Panc1 (cell line): ENCODE data around the gene DSC3. TPM values are rescaled to one million over a fixed set of nuclear protein-coding genes. Genes with fewer than 3 reads are reported as not detected.

Experiments used
- ATAC-seq: fragments of 200-7000 bp; cut with Tn5 transposase; 2 replicates; pipeline ENCODE4 v1.9.1; 2020; ENCODE audit warnings: mild to moderate bottlenecking, moderate library complexity
- BruUV-seq: library from RNA; stranded (reverse); fragments of 400-500 nt; replicated peaks from 2 replicates; lab custom pipeline; 2021; lab: Mats Ljungman, UMichigan
- CTCF ChIA-PET: fragments of 300-600 bp; sonication (Branson Sonifier 250); formaldehyde crosslinking; loops from one replicate; lab custom pipeline; 2022; ENCODE audit warnings: antibody characterized with exemption; lab: Charles Lee
- POLR2A ChIA-PET: fragments of 300-600 bp; sonication (Branson Sonifier 250); formaldehyde crosslinking; loops from one replicate; lab custom pipeline; 2022; ENCODE audit warnings: antibody characterized with exemption; lab: Charles Lee
- DNase-seq: peaks from one replicate; pipeline ENCODE4 v3.0.0-alpha.2; 2010; ENCODE audit warnings: low read depth, low spot score
- H3K27ac ChIP-seq: 2 replicates; pipeline ENCODE4 v1.5.1; 2011; ENCODE audit warnings: mild to moderate bottlenecking, low read length, inconsistent platforms
- H3K27me3 ChIP-seq: fragments of 200-500 bp; sonication (Bioruptor generic); 2 replicates; pipeline ENCODE4 v1.6.0; 2014; ENCODE audit warnings: low read length, inconsistent platforms; ENCODE audit not compliant: control insufficient read depth, insufficient read depth
- H3K36me3 ChIP-seq: fragments of 200-500 bp; sonication (Bioruptor generic); 2 replicates; pipeline ENCODE4 v1.5.1; 2014; ENCODE audit warnings: inconsistent platforms, mild to moderate bottlenecking, low read length, moderate library complexity; ENCODE audit not compliant: control insufficient read depth, insufficient read depth
- H3K4me1 ChIP-seq: 2 replicates; pipeline ENCODE4 v1.5.1; 2011; ENCODE audit warnings: inconsistent platforms, mild to moderate bottlenecking, low read length, moderate library complexity; ENCODE audit not compliant: control insufficient read depth, insufficient read depth
- H3K4me3 ChIP-seq, 2 experiments: 2 replicates each; pipeline ENCODE4 v1.5.1; 2011 to 2012; ENCODE audit warnings: low read depth in 2 of 2, low read length in 2 of 2, mild to moderate bottlenecking in 2 of 2, inconsistent platforms in 1 of 2, moderate library complexity in 1 of 2
- H3K9me3 ChIP-seq: fragments of 200-500 bp; sonication (Bioruptor generic); 2 replicates; pipeline ENCODE4 v1.5.1; 2014; ENCODE audit warnings: low read depth, mild to moderate bottlenecking, inconsistent platforms, low read length, moderate library complexity; ENCODE audit not compliant: control insufficient read depth, insufficient read depth
- POLR2AphosphoS5 ChIP-seq: IDR thresholded peaks from 2 replicates; pipeline ENCODE4 v1.6.1; 2012; ENCODE audit warnings: mild to moderate bottlenecking, low read depth, low read length, moderate library complexity
- SIN3A ChIP-seq: IDR thresholded peaks from 2 replicates; pipeline ENCODE4 v1.6.1; 2012; ENCODE audit warnings: low read depth, mild to moderate bottlenecking, low read length, moderate library complexity, borderline replicate concordance; ENCODE audit not compliant: insufficient read depth
- TCF7L2 ChIP-seq: IDR thresholded peaks from 2 replicates; pipeline ENCODE4 v1.6.1; 2011; ENCODE audit warnings: mild to moderate bottlenecking, low read depth, low read length, inconsistent platforms
- in situ Hi-C: cut with HindIII; loops from 2 replicates; pipeline ENCODE4 v1.10.0; 2016; ENCODE audit warnings: low sequenced_read_pairs, low pct_unique_long_range_greater_than_20kb
- intact Hi-C: fragments of 100-400 bp; cut with micrococcal nuclease; formaldehyde crosslinking; loops from one replicate; pipeline ENCODE4 v1.10.0; 2022; ENCODE audit not compliant: unreplicated experiment
- total RNA-seq: library from RNA; stranded (reverse); gene quantifications from one replicate; pipeline ENCODE4 v1.2.1, GENCODE V29; 2021; ENCODE audit not compliant: unreplicated experiment
- TF ChIP-seq, protein P1 (sequence below), 2 experiments: IDR thresholded peaks; 2 replicates each; pipeline ENCODE4 v1.6.1; 2011 to 2012; ENCODE audit warnings: low read depth in 2 of 2, control low read depth in 1 of 2, low read length in 1 of 2, mild to moderate bottlenecking in 1 of 2, moderate library complexity in 1 of 2; ENCODE audit not compliant: insufficient read depth in 1 of 2
- TF ChIP-seq, protein P2 (sequence below): fragments of 450-650 bp; IDR thresholded peaks from 2 replicates; pipeline ENCODE4 v1.5.1; 2017; ENCODE audit warnings: mild to moderate bottlenecking

DSC3 gene
- total RNA-seq, 1 experiment from 2014 or later, result 0.23 TPM

DNA sequence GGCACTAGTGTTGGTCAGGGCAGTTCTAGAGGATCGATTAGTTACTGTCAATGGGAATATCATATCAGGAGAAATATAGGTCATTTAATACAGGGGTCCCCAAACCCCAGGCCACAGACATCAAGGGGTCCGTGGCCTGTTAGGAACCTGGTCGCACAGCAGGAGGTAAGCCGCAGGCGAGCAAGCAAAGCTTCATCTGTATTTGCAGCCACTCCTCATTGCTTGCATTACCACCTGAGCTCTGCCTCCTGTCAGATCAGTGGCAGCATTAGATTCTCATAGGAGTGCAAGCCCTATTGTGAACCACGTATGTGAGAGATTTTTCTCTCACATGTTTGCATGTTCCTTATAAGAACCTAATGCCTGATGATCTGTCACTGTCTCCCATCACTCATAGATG is 81.9 kb downstream of the DSC3 start:
- ATAC-seq, result no peak
- no peak overlapping the region for H3K4me3 ChIP-seq
- no peaks in the 10 kb centered on the region for H3K9me3 ChIP-seq
- CTCF ChIA-PET, result no interaction called here
- DNase-seq, result no peak
- no peaks in the 10 kb centered on the region for H3K4me1 ChIP-seq
- H3K27me3 ChIP-seq, result no peaks in the 10 kb centered on the region
- TF ChIP-seq POLR2AphosphoS5 (no peak), SIN3A (no peak), TCF7L2 (no peak)
- TF ChIP-seq, protein P1, sequence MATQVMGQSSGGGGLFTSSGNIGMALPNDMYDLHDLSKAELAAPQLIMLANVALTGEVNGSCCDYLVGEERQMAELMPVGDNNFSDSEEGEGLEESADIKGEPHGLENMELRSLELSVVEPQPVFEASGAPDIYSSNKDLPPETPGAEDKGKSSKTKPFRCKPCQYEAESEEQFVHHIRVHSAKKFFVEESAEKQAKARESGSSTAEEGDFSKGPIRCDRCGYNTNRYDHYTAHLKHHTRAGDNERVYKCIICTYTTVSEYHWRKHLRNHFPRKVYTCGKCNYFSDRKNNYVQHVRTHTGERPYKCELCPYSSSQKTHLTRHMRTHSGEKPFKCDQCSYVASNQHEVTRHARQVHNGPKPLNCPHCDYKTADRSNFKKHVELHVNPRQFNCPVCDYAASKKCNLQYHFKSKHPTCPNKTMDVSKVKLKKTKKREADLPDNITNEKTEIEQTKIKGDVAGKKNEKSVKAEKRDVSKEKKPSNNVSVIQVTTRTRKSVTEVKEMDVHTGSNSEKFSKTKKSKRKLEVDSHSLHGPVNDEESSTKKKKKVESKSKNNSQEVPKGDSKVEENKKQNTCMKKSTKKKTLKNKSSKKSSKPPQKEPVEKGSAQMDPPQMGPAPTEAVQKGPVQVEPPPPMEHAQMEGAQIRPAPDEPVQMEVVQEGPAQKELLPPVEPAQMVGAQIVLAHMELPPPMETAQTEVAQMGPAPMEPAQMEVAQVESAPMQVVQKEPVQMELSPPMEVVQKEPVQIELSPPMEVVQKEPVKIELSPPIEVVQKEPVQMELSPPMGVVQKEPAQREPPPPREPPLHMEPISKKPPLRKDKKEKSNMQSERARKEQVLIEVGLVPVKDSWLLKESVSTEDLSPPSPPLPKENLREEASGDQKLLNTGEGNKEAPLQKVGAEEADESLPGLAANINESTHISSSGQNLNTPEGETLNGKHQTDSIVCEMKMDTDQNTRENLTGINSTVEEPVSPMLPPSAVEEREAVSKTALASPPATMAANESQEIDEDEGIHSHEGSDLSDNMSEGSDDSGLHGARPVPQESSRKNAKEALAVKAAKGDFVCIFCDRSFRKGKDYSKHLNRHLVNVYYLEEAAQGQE (IDR thresholded peaks at IDR 0.05; ENCODE audit: insufficient read depth in 1 of 2, low read depth in 2 of 2, low read length in 1 of 2), result no peak
- TF ChIP-seq, protein P2, sequence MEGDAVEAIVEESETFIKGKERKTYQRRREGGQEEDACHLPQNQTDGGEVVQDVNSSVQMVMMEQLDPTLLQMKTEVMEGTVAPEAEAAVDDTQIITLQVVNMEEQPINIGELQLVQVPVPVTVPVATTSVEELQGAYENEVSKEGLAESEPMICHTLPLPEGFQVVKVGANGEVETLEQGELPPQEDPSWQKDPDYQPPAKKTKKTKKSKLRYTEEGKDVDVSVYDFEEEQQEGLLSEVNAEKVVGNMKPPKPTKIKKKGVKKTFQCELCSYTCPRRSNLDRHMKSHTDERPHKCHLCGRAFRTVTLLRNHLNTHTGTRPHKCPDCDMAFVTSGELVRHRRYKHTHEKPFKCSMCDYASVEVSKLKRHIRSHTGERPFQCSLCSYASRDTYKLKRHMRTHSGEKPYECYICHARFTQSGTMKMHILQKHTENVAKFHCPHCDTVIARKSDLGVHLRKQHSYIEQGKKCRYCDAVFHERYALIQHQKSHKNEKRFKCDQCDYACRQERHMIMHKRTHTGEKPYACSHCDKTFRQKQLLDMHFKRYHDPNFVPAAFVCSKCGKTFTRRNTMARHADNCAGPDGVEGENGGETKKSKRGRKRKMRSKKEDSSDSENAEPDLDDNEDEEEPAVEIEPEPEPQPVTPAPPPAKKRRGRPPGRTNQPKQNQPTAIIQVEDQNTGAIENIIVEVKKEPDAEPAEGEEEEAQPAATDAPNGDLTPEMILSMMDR, result no peak
- in situ Hi-C loops, result no loop called here
- POLR2A ChIA-PET, result no interaction called here
- no peaks in the 10 kb centered on the region for H3K36me3 ChIP-seq
- H3K27ac ChIP-seq, result no peak overlapping the region
- intact Hi-C loops, result no loop called here
- no TSS peak for BruUV-seq

DNA sequence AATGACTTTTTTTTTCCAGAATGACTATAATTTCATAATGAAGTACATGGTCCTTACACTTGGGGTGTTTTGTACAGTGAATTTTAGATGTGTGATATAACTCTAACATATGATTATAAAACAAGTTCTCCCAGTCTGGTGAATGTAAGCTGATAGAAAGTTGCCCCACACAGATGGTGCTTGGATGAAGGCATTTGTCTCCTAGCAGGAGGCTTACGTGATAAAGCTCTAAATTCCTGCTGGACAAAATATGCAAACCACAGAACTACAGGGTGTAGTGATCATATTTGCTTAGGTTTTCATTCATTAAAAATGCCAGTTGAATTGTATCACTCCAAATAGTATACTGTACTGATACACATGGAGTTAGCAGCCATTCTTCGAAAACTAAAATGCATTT is 85.5 kb downstream of the DSC3 start:
- ChIA-PET POLR2A (no interaction called here), CTCF (no interaction called here)
- no peak overlapping the region for H3K27ac ChIP-seq
- no peaks in the 10 kb centered on the region for H3K4me1 ChIP-seq
- TF ChIP-seq, protein P2, result no peak
- TF ChIP-seq, protein P1 (IDR thresholded peaks at IDR 0.05; ENCODE audit: insufficient read depth in 1 of 2, low read depth in 2 of 2, low read length in 1 of 2), result no peak
- TF ChIP-seq POLR2AphosphoS5 (no peak), SIN3A (no peak), TCF7L2 (no peak)
- DNase-seq (no peak), ATAC-seq (no peak)
- H3K4me3 ChIP-seq, result no peak overlapping the region
- in situ Hi-C loops (no loop called here), intact Hi-C loops (no loop called here)
- BruUV-seq, result no TSS peak
- H3K9me3 ChIP-seq, result no peaks in the 10 kb centered on the region
- no peaks in the 10 kb centered on the region for H3K27me3 ChIP-seq
- H3K36me3 ChIP-seq, result no peaks in the 10 kb centered on the region
